ENCODE results near the gene MTURN. TPM values are rescaled to one million over a fixed set of nuclear protein-coding genes. Genes with fewer than 3 reads are reported as not detected.

The MTURN gene
- polyA plus RNA-seq, 1 donor from 2014 or later = 75.5 TPM

DNA sequence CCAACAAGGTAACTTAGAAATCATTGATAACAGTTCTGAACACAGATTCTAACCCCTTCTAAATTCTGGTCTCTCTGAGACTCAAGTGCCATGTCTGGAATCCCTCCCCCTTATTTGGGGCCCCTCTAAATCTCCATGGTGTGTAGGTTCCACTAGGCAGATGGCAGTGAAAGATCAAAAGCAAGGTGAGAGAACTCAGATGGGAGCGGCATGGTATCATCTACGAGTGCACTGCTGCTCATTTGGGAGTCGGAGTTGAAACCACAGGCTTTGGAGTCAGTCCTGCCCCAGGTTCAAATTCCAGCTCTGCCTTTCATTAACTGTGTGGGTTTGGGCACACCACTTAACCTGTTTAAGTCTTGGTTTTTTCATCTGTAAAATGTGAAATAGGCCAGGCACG, 72.6 kb downstream of the MTURN start:
- Histone ChIP-seq H4K20me1 (ENCODE audit: insufficient read depth) (no peaks in the 10 kb centered on the region), H3K4me3 (ENCODE audit: low read length) (no peak overlapping the region), H3K4me2 (ENCODE audit: low read length) (no peak overlapping the region), H3K36me3 (ENCODE audit: insufficient read depth, low read length) (no peaks in the 10 kb centered on the region), H3K27me3 (ENCODE audit: insufficient read depth, low read depth, low read length) (no peaks in the 10 kb centered on the region), H3K9me2 (ENCODE audit: insufficient read depth, low read length) (no peaks in the 10 kb centered on the region), H3K9me3 (ENCODE audit: low read length) (no peaks in the 10 kb centered on the region), H3K9ac (ENCODE audit: low read length) (no peak overlapping the region), H3K79me2 (replicated peaks; ENCODE audit: insufficient read depth, low read length) (no peaks in the 10 kb centered on the region), H3F3A (ENCODE audit: insufficient read depth, low read length, poor library complexity, severe bottlenecking) (no peaks in the 10 kb centered on the region), H2AFZ (ENCODE audit: low read depth, low read length) (no peak overlapping the region), H3K27ac (ENCODE audit: low read length) (no peak overlapping the region)
- TF ChIP-seq MXI1 (conservative IDR thresholded peaks at IDR 0.05; ENCODE audit: poor library complexity, severe bottlenecking) (no peak), TAF1 (IDR thresholded peaks at IDR 0.05; ENCODE audit: low read depth) (no peak), EZH2 (IDR thresholded peaks at IDR 0.05; ENCODE audit: borderline replicate concordance, insufficient read depth, low read length, poor library complexity, severe bottlenecking) (no peak), SMC3 (conservative IDR thresholded peaks at IDR 0.05; ENCODE audit: poor library complexity) (no peak), POLR2AphosphoS5 (IDR thresholded peaks at IDR 0.05) (no peak), EP300 (conservative IDR thresholded peaks at IDR 0.05; ENCODE audit: poor library complexity, severe bottlenecking) (no peak), RAD21 (conservative IDR thresholded peaks at IDR 0.05) (no peak)
- TF ChIP-seq, protein P1, sequence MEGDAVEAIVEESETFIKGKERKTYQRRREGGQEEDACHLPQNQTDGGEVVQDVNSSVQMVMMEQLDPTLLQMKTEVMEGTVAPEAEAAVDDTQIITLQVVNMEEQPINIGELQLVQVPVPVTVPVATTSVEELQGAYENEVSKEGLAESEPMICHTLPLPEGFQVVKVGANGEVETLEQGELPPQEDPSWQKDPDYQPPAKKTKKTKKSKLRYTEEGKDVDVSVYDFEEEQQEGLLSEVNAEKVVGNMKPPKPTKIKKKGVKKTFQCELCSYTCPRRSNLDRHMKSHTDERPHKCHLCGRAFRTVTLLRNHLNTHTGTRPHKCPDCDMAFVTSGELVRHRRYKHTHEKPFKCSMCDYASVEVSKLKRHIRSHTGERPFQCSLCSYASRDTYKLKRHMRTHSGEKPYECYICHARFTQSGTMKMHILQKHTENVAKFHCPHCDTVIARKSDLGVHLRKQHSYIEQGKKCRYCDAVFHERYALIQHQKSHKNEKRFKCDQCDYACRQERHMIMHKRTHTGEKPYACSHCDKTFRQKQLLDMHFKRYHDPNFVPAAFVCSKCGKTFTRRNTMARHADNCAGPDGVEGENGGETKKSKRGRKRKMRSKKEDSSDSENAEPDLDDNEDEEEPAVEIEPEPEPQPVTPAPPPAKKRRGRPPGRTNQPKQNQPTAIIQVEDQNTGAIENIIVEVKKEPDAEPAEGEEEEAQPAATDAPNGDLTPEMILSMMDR (IDR thresholded peaks at IDR 0.05; ENCODE audit: poor library complexity, severe bottlenecking) = no peak
- TF ChIP-seq, protein P2, sequence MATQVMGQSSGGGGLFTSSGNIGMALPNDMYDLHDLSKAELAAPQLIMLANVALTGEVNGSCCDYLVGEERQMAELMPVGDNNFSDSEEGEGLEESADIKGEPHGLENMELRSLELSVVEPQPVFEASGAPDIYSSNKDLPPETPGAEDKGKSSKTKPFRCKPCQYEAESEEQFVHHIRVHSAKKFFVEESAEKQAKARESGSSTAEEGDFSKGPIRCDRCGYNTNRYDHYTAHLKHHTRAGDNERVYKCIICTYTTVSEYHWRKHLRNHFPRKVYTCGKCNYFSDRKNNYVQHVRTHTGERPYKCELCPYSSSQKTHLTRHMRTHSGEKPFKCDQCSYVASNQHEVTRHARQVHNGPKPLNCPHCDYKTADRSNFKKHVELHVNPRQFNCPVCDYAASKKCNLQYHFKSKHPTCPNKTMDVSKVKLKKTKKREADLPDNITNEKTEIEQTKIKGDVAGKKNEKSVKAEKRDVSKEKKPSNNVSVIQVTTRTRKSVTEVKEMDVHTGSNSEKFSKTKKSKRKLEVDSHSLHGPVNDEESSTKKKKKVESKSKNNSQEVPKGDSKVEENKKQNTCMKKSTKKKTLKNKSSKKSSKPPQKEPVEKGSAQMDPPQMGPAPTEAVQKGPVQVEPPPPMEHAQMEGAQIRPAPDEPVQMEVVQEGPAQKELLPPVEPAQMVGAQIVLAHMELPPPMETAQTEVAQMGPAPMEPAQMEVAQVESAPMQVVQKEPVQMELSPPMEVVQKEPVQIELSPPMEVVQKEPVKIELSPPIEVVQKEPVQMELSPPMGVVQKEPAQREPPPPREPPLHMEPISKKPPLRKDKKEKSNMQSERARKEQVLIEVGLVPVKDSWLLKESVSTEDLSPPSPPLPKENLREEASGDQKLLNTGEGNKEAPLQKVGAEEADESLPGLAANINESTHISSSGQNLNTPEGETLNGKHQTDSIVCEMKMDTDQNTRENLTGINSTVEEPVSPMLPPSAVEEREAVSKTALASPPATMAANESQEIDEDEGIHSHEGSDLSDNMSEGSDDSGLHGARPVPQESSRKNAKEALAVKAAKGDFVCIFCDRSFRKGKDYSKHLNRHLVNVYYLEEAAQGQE (IDR thresholded peaks at IDR 0.05; ENCODE audit: borderline replicate concordance) = no peak

DNA sequence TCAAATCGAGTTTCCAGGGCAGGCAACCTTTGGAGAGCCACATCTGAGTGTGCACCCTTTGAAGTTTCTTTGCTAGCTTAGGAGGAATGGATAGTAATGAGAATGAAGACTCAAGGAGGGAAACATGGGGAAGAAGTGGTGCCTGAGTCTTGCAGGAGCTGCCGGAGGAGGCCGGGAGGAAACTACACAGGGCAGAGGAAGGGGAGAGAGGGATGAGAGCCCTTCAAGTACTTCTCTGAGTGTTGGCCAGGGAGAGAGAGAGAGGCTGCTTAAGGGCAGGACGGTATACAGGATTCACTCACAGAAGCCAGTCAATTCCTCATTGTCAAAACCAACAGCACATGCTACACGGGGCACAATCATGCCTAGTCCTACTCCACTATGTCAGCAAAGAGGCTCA, 75.2 kb downstream of the MTURN start:
- TF ChIP-seq MXI1 (conservative IDR thresholded peaks at IDR 0.05; ENCODE audit: poor library complexity, severe bottlenecking) (no peak), POLR2AphosphoS5 (IDR thresholded peaks at IDR 0.05) (no peak), EZH2 (IDR thresholded peaks at IDR 0.05; ENCODE audit: borderline replicate concordance, insufficient read depth, low read length, poor library complexity, severe bottlenecking) (no peak), SMC3 (conservative IDR thresholded peaks at IDR 0.05; ENCODE audit: poor library complexity) (no peak), EP300 (conservative IDR thresholded peaks at IDR 0.05; ENCODE audit: poor library complexity, severe bottlenecking) (no peak), TAF1 (IDR thresholded peaks at IDR 0.05; ENCODE audit: low read depth) (no peak), RAD21 (conservative IDR thresholded peaks at IDR 0.05) (no peak)
- TF ChIP-seq, protein P1 (IDR thresholded peaks at IDR 0.05; ENCODE audit: poor library complexity, severe bottlenecking) = no peak
- TF ChIP-seq, protein P2 (IDR thresholded peaks at IDR 0.05; ENCODE audit: borderline replicate concordance) = no peak
- no peaks in the 10 kb centered on the region for H3K36me3 ChIP-seq (ENCODE audit: insufficient read depth, low read length)
- no peaks in the 10 kb centered on the region for H3K79me2 ChIP-seq (replicated peaks; ENCODE audit: insufficient read depth, low read length)
- H3K27ac ChIP-seq (ENCODE audit: low read length) = no peak overlapping the region
- H3K4me3 ChIP-seq (ENCODE audit: low read length) = no peak overlapping the region
- H3K9me3 ChIP-seq (ENCODE audit: low read length) = no peaks in the 10 kb centered on the region
- H3K9me2 ChIP-seq (ENCODE audit: insufficient read depth, low read length) = no peaks in the 10 kb centered on the region
- no peaks in the 10 kb centered on the region for H3K27me3 ChIP-seq (ENCODE audit: insufficient read depth, low read depth, low read length)
- H3K9ac ChIP-seq (ENCODE audit: low read length) = no peak overlapping the region
- no peaks in the 10 kb centered on the region for H3F3A ChIP-seq (ENCODE audit: insufficient read depth, low read length, poor library complexity, severe bottlenecking)
- no peaks in the 10 kb centered on the region for H4K20me1 ChIP-seq (ENCODE audit: insufficient read depth)
- no peak overlapping the region for H3K4me2 ChIP-seq (ENCODE audit: low read length)
- no peak overlapping the region for H2AFZ ChIP-seq (ENCODE audit: low read depth, low read length)
